ENCODE measurements around the gene PHF23.

PHF23 gene

GRCh38 chr17:7219812-7220592 is 19.3 kb downstream of the PHF23 start, which contains the start of the genes ACADVL and DLG4:
Gene ACADVL (plus strand): TSS chr17:7219938. CDS start chr17:7219985, 47 bp downstream.
Gene DLG4 (minus strand): TSS chr17:7219836.
- DNase-seq: peak; percentile 67

- DNase-seq: no peak
Observed at GRCh38 chr17:7219229-7219811, 19.9 kb downstream of the PHF23 start.

GRCh38 chr17:7218758-7219157 is 20.5 kb downstream of the PHF23 start:
- DNase-seq: no peak

- DNase-seq: no peak
Observed at GRCh38 chr17:7218166-7218565, 21.1 kb downstream of the PHF23 start.

GRCh38 chr17:7217113-7217987 is 21.9 kb downstream of the PHF23 start:
- no peak for DNase-seq

GRCh38 chr17:7216242-7217112 is 22.8 kb downstream of the PHF23 start:
- no peak for DNase-seq

GRCh38 chr17:7215652-7216180 is 23.5 kb downstream of the PHF23 start:
- DNase-seq: no peak

- DNase-seq: no peak
Observed at GRCh38 chr17:7215136-7215638, 24.1 kb downstream of the PHF23 start.

GRCh38 chr17:7214300-7215135 is 24.7 kb downstream of the PHF23 start:
- DNase-seq: peak; percentile 98

- peak; percentile 87 for DNase-seq
Observed at GRCh38 chr17:7213895-7214299, 25.4 kb downstream of the PHF23 start.

GRCh38 chr17:7211491-7212273 is 27.6 kb downstream of the PHF23 start:
- DNase-seq: no peak

GRCh38 chr17:7208754-7209460 is 30.4 kb downstream of the PHF23 start:
- DNase-seq: no peak

GRCh38 chr17:7208027-7208571 is 31.2 kb downstream of the PHF23 start:
- no peak for DNase-seq

GRCh38 chr17:7207120-7208001 is 31.9 kb downstream of the PHF23 start:
- no peak for DNase-seq

GRCh38 chr17:7205561-7205960 is 33.7 kb downstream of the PHF23 start:
- DNase-seq: no peak

GRCh38 chr17:7204828-7205461 is 34.3 kb downstream of the PHF23 start:
- peak; percentile 84 for DNase-seq

GRCh38 chr17:7204336-7204735 is 34.9 kb downstream of the PHF23 start:
- DNase-seq: no peak

- no peak for DNase-seq
Observed at GRCh38 chr17:7203391-7203790, 35.9 kb downstream of the PHF23 start.
